Skin epidermis (tissue), 12 donors: ENCODE results near the gene LYPLAL1.
"Not testable (repeated sequence)": the region's sequence is repeated elsewhere in the genome, so short reads cannot be mapped to it uniquely, and the experiment has no call there.

Experiments
- H3K27ac ChIP-seq, 21 experiments: fragments of 200-600 bp; sonication (generic) in 11 of 21; one replicate each; pipeline ENCODE4 v1.5.0; 2020; ENCODE audit warnings: mild to moderate bottlenecking in 3 of 21, inconsistent platforms in 2 of 21, moderate library complexity in 2 of 21
- H3K4me3 ChIP-seq, 7 experiments: fragments of 200-600 bp; sonication (generic) in 2 of 7; one replicate each; pipeline ENCODE4 v1.5.0; 2020; ENCODE audit warnings: inconsistent platforms in 2 of 7, mild to moderate bottlenecking in 2 of 7, moderate library complexity in 1 of 7

Gene LYPLAL1

GRCh38 chr1:219201656-219202055, 28.0 kb downstream of the LYPLAL1 start:
- Histone ChIP-seq H3K27ac (no peak overlapping the region), H3K4me3 (no peak overlapping the region)

GRCh38 chr1:219202567-219202966, 28.9 kb downstream of the LYPLAL1 start:
- no peak overlapping the region for H3K4me3 ChIP-seq

GRCh38 chr1:219206350-219206749, 32.7 kb downstream of the LYPLAL1 start:
- Histone ChIP-seq H3K4me3 (no peak overlapping the region), H3K27ac (no peak overlapping the region)

More at GRCh38 chr1:219202567-219202966, 28.9 kb downstream of the LYPLAL1 start:
- no peak overlapping the region for H3K27ac ChIP-seq

- H3K27ac ChIP-seq, result no peak overlapping the region
- no peak overlapping the region for H3K4me3 ChIP-seq
Observed at GRCh38 chr1:219209578-219209977, 35.9 kb downstream of the LYPLAL1 start.

- H3K4me3 ChIP-seq, result no peak overlapping the region
- no peak overlapping the region for H3K27ac ChIP-seq
Observed at GRCh38 chr1:219210067-219210466, 36.4 kb downstream of the LYPLAL1 start.

GRCh38 chr1:219215477-219215876, 41.8 kb downstream of the LYPLAL1 start:
- Histone ChIP-seq H3K27ac (no peak overlapping the region), H3K4me3 (no peak overlapping the region)

GRCh38 chr1:219220945-219221344, 47.3 kb downstream of the LYPLAL1 start:
- no peak overlapping the region for H3K27ac ChIP-seq
- H3K4me3 ChIP-seq, result no peak overlapping the region

GRCh38 chr1:219223496-219223895, 49.8 kb downstream of the LYPLAL1 start:
- no peak overlapping the region for H3K4me3 ChIP-seq
- no peak overlapping the region for H3K27ac ChIP-seq

GRCh38 chr1:219226196-219226595, 52.5 kb downstream of the LYPLAL1 start:
- H3K27ac ChIP-seq, result no peak overlapping the region
- H3K4me3 ChIP-seq, result no peak overlapping the region

GRCh38 chr1:219227360-219228057, 53.8 kb downstream of the LYPLAL1 start:
- Histone ChIP-seq H3K4me3 (no peak overlapping the region), H3K27ac (no peak overlapping the region)

- Histone ChIP-seq H3K4me3 (no peak overlapping the region), H3K27ac (no peak overlapping the region)
Observed at GRCh38 chr1:219228058-219228419, 54.4 kb downstream of the LYPLAL1 start.

- Histone ChIP-seq H3K4me3 (no peak overlapping the region), H3K27ac (no peak overlapping the region)
Observed at GRCh38 chr1:219232890-219233289, 59.2 kb downstream of the LYPLAL1 start.

GRCh38 chr1:219235903-219236481, 62.3 kb downstream of the LYPLAL1 start:
- H3K27ac ChIP-seq, result no peak overlapping the region

GRCh38 chr1:219236933-219237610, 63.4 kb downstream of the LYPLAL1 start:
- Histone ChIP-seq H3K4me3 (no peak overlapping the region), H3K27ac (no peak overlapping the region)

More at GRCh38 chr1:219235903-219236481, 62.3 kb downstream of the LYPLAL1 start:
- H3K4me3 ChIP-seq, result no peak overlapping the region

- no peak overlapping the region for H3K27ac ChIP-seq
- H3K4me3 ChIP-seq, result no peak overlapping the region
Observed at GRCh38 chr1:219239518-219239917, 65.8 kb downstream of the LYPLAL1 start.

GRCh38 chr1:219244864-219245263, 71.2 kb downstream of the LYPLAL1 start:
- Histone ChIP-seq H3K4me3 (no peak overlapping the region), H3K27ac (no peak overlapping the region)

- H3K4me3 ChIP-seq, result no peak overlapping the region
- H3K27ac ChIP-seq, result no peak overlapping the region
Observed at GRCh38 chr1:219247441-219247840, 73.8 kb downstream of the LYPLAL1 start.

GRCh38 chr1:219250468-219250867, 76.8 kb downstream of the LYPLAL1 start:
- H3K27ac ChIP-seq, H3K4me3 ChIP-seq: not testable (repeated sequence)

GRCh38 chr1:219257751-219258150, 84.1 kb downstream of the LYPLAL1 start:
- H3K27ac ChIP-seq, result no peak overlapping the region
- no peak overlapping the region for H3K4me3 ChIP-seq

- Histone ChIP-seq H3K27ac (no peak overlapping the region), H3K4me3 (no peak overlapping the region)
Observed at GRCh38 chr1:219261454-219261853, 87.8 kb downstream of the LYPLAL1 start.
